SK-N-SH (cell line): ENCODE data around the gene RIC3. TPM values are rescaled to one million over a fixed set of nuclear protein-coding genes. Genes with fewer than 3 reads are reported as not detected.

ENCODE experiments used
- CTCF ChIA-PET: fragments of 300-600, 350-600 bp; formaldehyde crosslinking; extraction: SDS; loops from one replicate; lab custom pipeline; 2021; lab: Yijun Ruan, JAX
- POLR2A ChIA-PET: fragments of 350-600 bp; sonication (Branson Sonifier 250); formaldehyde crosslinking; extraction: SDS; loops from one replicate; lab custom pipeline; 2020; ENCODE audit warnings: antibody characterized with exemption, inconsistent platforms; lab: Yijun Ruan, JAX
- DNase-seq: peaks from one replicate; pipeline ENCODE4 v3.0.0; 2012
- H2AFZ ChIP-seq: fragments of 200-600 bp; sonication (generic); 2 replicates; pipeline ENCODE4 v1.8.1; 2016; ENCODE audit warnings: antibody characterized with exemption, mild to moderate bottlenecking, low read depth
- H3F3A ChIP-seq: fragments of 200-600 bp; sonication (generic); replicated peaks from 2 replicates; pipeline ENCODE3; 2016; ENCODE audit warnings: antibody characterized with exemption, mild to moderate bottlenecking; ENCODE audit not compliant: insufficient read depth
- H3K27ac ChIP-seq, 2 experiments: fragments of 200-500 bp in 1 of 2; fragments of 200-600 bp in 1 of 2; sonication (Bioruptor generic) in 1 of 2; sonication (generic), shearing (Covaris generic) in 1 of 2; 2 replicates each; pipeline versions ENCODE4 v1.5.1 to v1.6.1; 2014 to 2016; ENCODE audit warnings: low read depth in 2 of 2, inconsistent platforms in 1 of 2, low read length in 1 of 2, mild to moderate bottlenecking in 1 of 2, mixed read lengths in 1 of 2
- H3K27me3 ChIP-seq: fragments of 200-600 bp; sonication (generic), shearing (Covaris generic); 2 replicates; pipeline ENCODE4 v1.6.1; 2016; ENCODE audit warnings: mixed run types; ENCODE audit not compliant: insufficient read depth
- H3K36me3 ChIP-seq, 2 experiments: fragments of 200-500 bp in 1 of 2; fragments of 200-600 bp in 1 of 2; sonication (Bioruptor generic) in 1 of 2; sonication (generic) in 1 of 2; replicated peaks in 1 of 2; 2 replicates each; pipeline versions ENCODE3 to v1.5.1; 2014 to 2016; ENCODE audit warnings: low read length in 1 of 2, mild to moderate bottlenecking in 1 of 2; ENCODE audit not compliant: insufficient read depth in 2 of 2, control insufficient read depth in 1 of 2
- H3K4me1 ChIP-seq, 2 experiments: fragments of 200-500 bp in 1 of 2; fragments of 200-600 bp in 1 of 2; sonication (Bioruptor generic) in 1 of 2; sonication (generic), shearing (Covaris generic) in 1 of 2; 2 replicates each; pipeline versions ENCODE4 v1.5.1 to v1.6.1; 2014 to 2016; ENCODE audit warnings: low read depth in 1 of 2, low read length in 1 of 2, mixed run types in 1 of 2; ENCODE audit not compliant: insufficient read depth in 2 of 2, control insufficient read depth in 1 of 2
- H3K4me2 ChIP-seq: fragments of 200-600 bp; sonication (generic), shearing (Covaris generic); 2 replicates; pipeline ENCODE4 v1.6.1; 2017; ENCODE audit warnings: mixed run types
- H3K4me3 ChIP-seq, 2 experiments: fragments of 200-500 bp in 1 of 2; fragments of 200-600 bp in 1 of 2; sonication (Bioruptor generic) in 1 of 2; sonication (generic), shearing (Covaris generic) in 1 of 2; 2 replicates each; pipeline versions ENCODE4 v1.5.1 to v1.8.1; 2014 to 2016; ENCODE audit warnings: low read depth in 2 of 2, inconsistent platforms in 1 of 2, low read length in 1 of 2, mild to moderate bottlenecking in 1 of 2, mixed read lengths in 1 of 2, moderate library complexity in 1 of 2
- H3K79me2 ChIP-seq: fragments of 200-600 bp; sonication (generic); 2 replicates; pipeline ENCODE4 v1.8.1; 2017; ENCODE audit warnings: mild to moderate bottlenecking; ENCODE audit not compliant: insufficient read depth
- H3K9ac ChIP-seq: fragments of 200-600 bp; sonication (generic); 2 replicates; pipeline ENCODE4 v1.6.1; 2017; ENCODE audit warnings: mixed run types
- H3K9me2 ChIP-seq: fragments of 200-600 bp; sonication (generic); 2 replicates; pipeline ENCODE4 v1.6.1; 2017; ENCODE audit warnings: mixed run types
- H3K9me3 ChIP-seq: fragments of 200-600 bp; sonication (generic); 2 replicates; pipeline ENCODE4 v1.6.1; 2017; ENCODE audit warnings: mixed run types, mild to moderate bottlenecking, moderate library complexity
- H4K20me1 ChIP-seq: fragments of 200-600 bp; sonication (generic); 2 replicates; pipeline ENCODE4 v1.6.1; 2017; ENCODE audit warnings: mild to moderate bottlenecking, mixed run types; ENCODE audit not compliant: insufficient read depth
- CTCF ChIP-seq: fragments of 200-600 bp; sonication (generic); IDR thresholded peaks from 2 replicates; pipeline ENCODE4 v1.6.1; 2017; ENCODE audit warnings: antibody characterized with exemption, mild to moderate bottlenecking, moderate library complexity
- EP300 ChIP-seq, 2 experiments: IDR thresholded peaks; 2 replicates each; pipeline versions ENCODE4 v1.4.0 to v1.6.1; 2012; ENCODE audit warnings: borderline replicate concordance in 1 of 2, low read depth in 1 of 2, low read length in 1 of 2
- EZH2phosphoT487 ChIP-seq: fragments of 200-600 bp; sonication (generic); IDR thresholded peaks from 2 replicates; pipeline ENCODE4 v1.6.1; 2017; ENCODE audit warnings: low read depth, mixed run types, mild to moderate bottlenecking, antibody characterized with exemption, moderate library complexity, borderline replicate concordance
- FOSL2 ChIP-seq: IDR thresholded peaks from 2 replicates; pipeline ENCODE4 v1.4.0; 2012; ENCODE audit warnings: low read depth, mild to moderate bottlenecking, moderate library complexity, borderline replicate concordance
- FOXJ3 ChIP-seq: sonication (generic); formaldehyde crosslinking; IDR thresholded peaks from 2 replicates; pipeline ENCODE4 v1.5.1; 2020; ENCODE audit warnings: mild to moderate bottlenecking, missing genetic modification reagents
- GABPA ChIP-seq: IDR thresholded peaks from 2 replicates; pipeline ENCODE4 v1.4.0; 2012; ENCODE audit warnings: low read depth, mild to moderate bottlenecking
- GATA2 ChIP-seq: sonication (generic); formaldehyde crosslinking; IDR thresholded peaks from 2 replicates; pipeline ENCODE4 v1.5.0; 2020; ENCODE audit warnings: mild to moderate bottlenecking, missing genetic modification reagents
- JUND ChIP-seq: IDR thresholded peaks from 2 replicates; pipeline ENCODE4 v1.4.0; 2012
- MAX ChIP-seq: IDR thresholded peaks from 2 replicates; pipeline ENCODE4 v1.4.0; 2012; ENCODE audit warnings: low read depth
- MXI1 ChIP-seq: IDR thresholded peaks from 2 replicates; pipeline ENCODE4 v1.6.1; 2012; ENCODE audit warnings: mild to moderate bottlenecking, low read depth, low read length, improper control_type of control experiment
- PBX3 ChIP-seq: IDR thresholded peaks from 2 replicates; pipeline ENCODE4; 2012
- POLR2AphosphoS5 ChIP-seq: IDR thresholded peaks from 2 replicates; pipeline ENCODE4 v1.6.1; 2012; ENCODE audit warnings: low read depth, low read length
- SMC3 ChIP-seq: IDR thresholded peaks from 2 replicates; pipeline ENCODE4 v1.6.1; 2012; ENCODE audit warnings: low read depth, low read length, improper control_type of control experiment
- YY1 ChIP-seq: IDR thresholded peaks from 2 replicates; pipeline ENCODE4 v1.4.0; 2012; ENCODE audit warnings: low read depth, mild to moderate bottlenecking
- WGBS: methylation state at CpG from one replicate; pipeline ENCODE4 v1.1.6; 2017; ENCODE audit warnings: low lambda C conversion rate; 5-methylcytosine and 5-hydroxymethylcytosine counted together
- polyA plus RNA-seq, 3 experiments: library from polyadenylated mRNA; depleted of rRNA; stranded (reverse); fragments of >200 nt; gene quantifications; 2 replicates each; pipeline ENCODE4 v1.2.3, GENCODE V29; 2012
- TF ChIP-seq, protein P1 (sequence below): IDR thresholded peaks from 2 replicates; pipeline ENCODE4 v1.4.0; 2012; ENCODE audit warnings: low read depth, borderline replicate concordance

RIC3 gene
- polyA plus RNA-seq, 1 of the 3 experiments (the other 2 are of a cell fraction) = 0.54 TPM

- Histone ChIP-seq H3K9me3 (no peaks in the 10 kb centered on the region), H3K36me3 (peaks cover 0 to 65% of the 10 kb centered on the region in 2 experiments), H3K4me1 (peaks cover 6 to 18% of the 10 kb centered on the region in 2 experiments; a peak in 3 of 4 replicates), H4K20me1 (peaks cover 7% of the 10 kb centered on the region)
- POLR2A ChIA-PET = no interaction called here
- TF ChIP-seq MXI1 (no peak), YY1 (no peak), EP300 (IDR thresholded peaks at IDR 0.05; ENCODE audit: borderline replicate concordance in 1 of 2, low read depth in 1 of 2, low read length in 1 of 2) (no peak)
- TF ChIP-seq, all 33 proteins: peak for 0
- WGBS = 98% methylated on average over 4 of the region's 5 CpGs
- Histone ChIP-seq H3K9ac (no peak overlapping the region), H2AFZ (no peak overlapping the region), H3K9me2 (no peaks in the 10 kb centered on the region), H3F3A (peaks cover 9% of the 10 kb centered on the region), H3K27ac (no peak overlapping the region; a peak in 1 of 4 replicates), H3K27me3 (no peaks in the 10 kb centered on the region), H3K79me2 (no peaks in the 10 kb centered on the region), H3K4me2 (no peak overlapping the region), H3K4me3 (no peak overlapping the region)
- DNase-seq = no peak
- CTCF ChIA-PET = interaction anchor here (1.0 to 26.8 kb wide), 6 partner anchors 8 to 88 kb away, joined by 3 to 620 read pairs (median 6); no protein-coding TSS in a partner anchor
Measured at GRCh38 chr11:8095806-8096522, 72.9 kb downstream of the RIC3 start.

GRCh38 chr11:8095371-8095770, 73.5 kb downstream of the RIC3 start:
- no peaks in the 10 kb centered on the region for H3K27me3 ChIP-seq
- H4K20me1 ChIP-seq = peaks cover 7% of the 10 kb centered on the region
- no peak overlapping the region for H2AFZ ChIP-seq
- 100% methylated on average over 3 of the region's 12 CpGs for WGBS
- H3F3A ChIP-seq = peaks cover 9% of the 10 kb centered on the region
- H3K4me3 ChIP-seq = no peak overlapping the region
- TF ChIP-seq JUND (no peak), EZH2phosphoT487 (no peak), GATA2 (CRISPR knock-in tag) (no peak)
- peaks cover 6 to 22% of the 10 kb centered on the region in 2 experiments; a peak in 3 of 4 replicates for H3K4me1 ChIP-seq
- no peak overlapping the region for H3K4me2 ChIP-seq
- no peak overlapping the region; a peak in 1 of 4 replicates for H3K27ac ChIP-seq
- peaks cover 0 to 61% of the 10 kb centered on the region in 2 experiments for H3K36me3 ChIP-seq
- no peaks in the 10 kb centered on the region for H3K9me2 ChIP-seq
- H3K9ac ChIP-seq = no peak overlapping the region
- ChIA-PET POLR2A (interaction anchor here (0.9 kb wide), 1 partner anchor 62 kb away, joined by 3 read pairs; no protein-coding TSS in a partner anchor), CTCF (interaction anchor here (1.0 to 26.8 kb wide), 5 partner anchors 8 to 88 kb away, joined by 3 to 620 read pairs (median 7); no protein-coding TSS in a partner anchor)
- no peaks in the 10 kb centered on the region for H3K79me2 ChIP-seq
- DNase-seq = no peak
- no peaks in the 10 kb centered on the region for H3K9me3 ChIP-seq

GRCh38 chr11:8094656-8095055, 74.2 kb downstream of the RIC3 start:
- Histone ChIP-seq H3K9ac (no peak overlapping the region), H3K79me2 (no peaks in the 10 kb centered on the region), H3K36me3 (peaks cover 0 to 54% of the 10 kb centered on the region in 2 experiments), H3K4me1 (peaks cover 6 to 29% of the 10 kb centered on the region in 2 experiments; a peak in 3 of 4 replicates), H3K9me3 (no peaks in the 10 kb centered on the region), H3K9me2 (no peaks in the 10 kb centered on the region), H3K4me2 (no peak overlapping the region), H2AFZ (no peak overlapping the region), H3F3A (peaks cover 9% of the 10 kb centered on the region), H3K27ac (no peak overlapping the region), H3K4me3 (no peak overlapping the region), H4K20me1 (peaks cover 7% of the 10 kb centered on the region), H3K27me3 (no peaks in the 10 kb centered on the region)
- no peak for DNase-seq
- CTCF ChIA-PET = interaction anchor here (1.0 to 26.8 kb wide), 6 partner anchors 9 to 87 kb away, joined by 4 to 620 read pairs (median 59); partner anchors contain the start of gene TUB
- WGBS = 93% methylated on average over 10 of the region's 11 CpGs
- POLR2A ChIA-PET = interaction anchor here (0.9 kb wide), 1 partner anchor 61 kb away, joined by 3 read pairs; no protein-coding TSS in a partner anchor
- TF ChIP-seq FOXJ3 (CRISPR knock-in tag) (no peak), FOSL2 (no peak), SMC3 (no peak), MAX (no peak), GABPA (no peak), JUND (no peak), CTCF (no peak), PBX3 (no peak), GATA2 (CRISPR knock-in tag) (no peak), POLR2AphosphoS5 (no peak)
- TF ChIP-seq, protein P1, sequence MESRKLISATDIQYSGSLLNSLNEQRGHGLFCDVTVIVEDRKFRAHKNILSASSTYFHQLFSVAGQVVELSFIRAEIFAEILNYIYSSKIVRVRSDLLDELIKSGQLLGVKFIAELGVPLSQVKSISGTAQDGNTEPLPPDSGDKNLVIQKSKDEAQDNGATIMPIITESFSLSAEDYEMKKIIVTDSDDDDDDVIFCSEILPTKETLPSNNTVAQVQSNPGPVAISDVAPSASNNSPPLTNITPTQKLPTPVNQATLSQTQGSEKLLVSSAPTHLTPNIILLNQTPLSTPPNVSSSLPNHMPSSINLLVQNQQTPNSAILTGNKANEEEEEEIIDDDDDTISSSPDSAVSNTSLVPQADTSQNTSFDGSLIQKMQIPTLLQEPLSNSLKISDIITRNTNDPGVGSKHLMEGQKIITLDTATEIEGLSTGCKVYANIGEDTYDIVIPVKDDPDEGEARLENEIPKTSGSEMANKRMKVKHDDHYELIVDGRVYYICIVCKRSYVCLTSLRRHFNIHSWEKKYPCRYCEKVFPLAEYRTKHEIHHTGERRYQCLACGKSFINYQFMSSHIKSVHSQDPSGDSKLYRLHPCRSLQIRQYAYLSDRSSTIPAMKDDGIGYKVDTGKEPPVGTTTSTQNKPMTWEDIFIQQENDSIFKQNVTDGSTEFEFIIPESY = no peak
